GM03348 (cell line): ENCODE results near the gene CA11.
"Not testable (repeated sequence)": the region's sequence is repeated elsewhere in the genome, so short reads cannot be mapped to it uniquely, and the experiment has no call there.

Experiments used
- DNase-seq: peaks from one replicate; pipeline ENCODE4 v3.0.0; 2012; ENCODE audit warnings: low spot score

Gene CA11

GRCh38 chr19:48646001-48646721, at the start of gene CA11:
Gene CA11, minus strand, starts transcription at chr19:48646187. Its CDS starts 555 bp downstream, at chr19:48645632.
- peak; percentile 93 for DNase-seq

DNA sequence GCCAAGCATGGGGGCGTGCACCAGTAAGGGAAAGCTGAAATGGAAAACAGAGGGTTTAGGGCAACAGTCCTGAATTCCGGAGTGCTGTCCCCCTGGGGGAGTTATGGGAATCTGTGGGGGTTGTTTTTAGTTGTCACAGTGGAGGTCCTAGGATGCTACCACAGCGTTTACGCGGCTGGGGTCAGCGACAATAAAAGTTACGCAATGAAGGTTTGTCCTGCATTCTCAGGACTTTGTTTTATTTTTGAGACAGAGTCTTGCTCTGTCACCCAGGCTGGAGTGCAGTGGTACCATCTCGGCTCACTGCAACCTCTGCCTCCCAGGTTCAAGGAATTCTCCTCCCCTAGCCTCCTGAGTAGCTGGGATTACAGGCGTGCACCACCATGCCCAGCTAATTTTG, 47.6 kb upstream of the CA11 start:
- DNase-seq: not testable (repeated sequence)

DNA sequence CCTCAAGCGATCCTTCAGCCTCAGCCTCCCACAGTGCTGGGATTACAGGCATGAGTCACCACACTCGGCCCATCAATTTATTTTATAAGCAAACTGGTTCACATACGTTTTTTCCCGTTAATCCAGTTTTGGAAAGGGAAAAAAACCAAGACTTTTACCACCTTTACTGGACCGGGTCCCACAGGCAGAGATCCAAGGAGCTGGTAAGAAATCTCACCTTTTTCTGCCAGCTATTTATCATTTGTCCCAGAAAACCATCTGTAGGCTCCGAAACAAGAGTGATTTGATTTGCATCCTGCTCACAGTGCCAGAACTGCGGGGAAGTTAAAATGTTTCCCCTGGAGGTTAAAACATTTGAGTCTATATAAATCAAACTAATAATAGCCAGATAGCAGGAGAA, 43.5 kb upstream of the CA11 start:
- no peak for DNase-seq

DNA sequence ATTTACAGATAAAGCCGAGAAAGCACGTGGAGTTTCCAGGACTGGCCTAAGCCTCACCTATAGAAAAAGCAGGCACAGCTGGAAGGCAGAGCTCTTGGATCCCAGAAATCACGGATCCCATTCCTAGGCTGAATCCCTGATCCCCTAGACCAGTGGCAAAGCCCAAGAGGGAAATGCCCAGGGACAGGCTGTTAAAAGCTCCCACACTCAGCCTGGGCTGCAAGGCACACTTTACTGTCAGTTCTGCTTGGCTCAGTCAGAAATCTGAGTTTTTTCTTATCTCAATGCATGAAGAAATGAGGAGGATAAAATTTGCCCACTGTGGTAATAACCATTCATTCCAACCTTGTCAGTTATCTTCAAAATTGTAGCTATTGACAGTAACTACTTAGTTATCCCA, 41.8 kb upstream of the CA11 start:
- DNase-seq: no peak

- not testable (repeated sequence) for DNase-seq
Observed at GRCh38 chr19:48686637-48687036, 40.6 kb upstream of the CA11 start.

GRCh38 chr19:48686088-48686487, 40.1 kb upstream of the CA11 start:
- DNase-seq: no peak

GRCh38 chr19:48685583-48685982, 39.6 kb upstream of the CA11 start:
- DNase-seq: no peak

DNA sequence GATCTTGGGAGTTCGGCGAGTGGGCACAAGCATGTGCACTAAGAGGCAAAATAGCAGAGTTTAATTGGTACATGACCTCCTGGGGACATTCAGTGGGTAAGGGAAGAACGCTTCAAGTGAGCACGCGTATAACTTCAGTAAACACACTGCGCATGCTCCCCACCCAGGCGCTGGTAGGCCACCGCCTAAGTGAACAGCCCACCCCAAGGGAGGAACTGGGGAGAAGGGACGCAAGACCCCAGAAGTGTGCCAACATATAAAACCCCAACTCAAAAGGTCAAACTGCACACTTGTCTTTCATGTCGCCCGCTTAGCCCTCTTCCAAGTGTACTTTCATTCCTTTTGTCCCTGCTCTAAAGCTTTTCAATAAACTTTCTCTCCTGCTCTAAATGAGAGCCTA, 37.4 kb upstream of the CA11 start:
- DNase-seq: peak; percentile 68

GRCh38 chr19:48681127-48681470, 35.1 kb upstream of the CA11 start:
- no peak for DNase-seq

DNA sequence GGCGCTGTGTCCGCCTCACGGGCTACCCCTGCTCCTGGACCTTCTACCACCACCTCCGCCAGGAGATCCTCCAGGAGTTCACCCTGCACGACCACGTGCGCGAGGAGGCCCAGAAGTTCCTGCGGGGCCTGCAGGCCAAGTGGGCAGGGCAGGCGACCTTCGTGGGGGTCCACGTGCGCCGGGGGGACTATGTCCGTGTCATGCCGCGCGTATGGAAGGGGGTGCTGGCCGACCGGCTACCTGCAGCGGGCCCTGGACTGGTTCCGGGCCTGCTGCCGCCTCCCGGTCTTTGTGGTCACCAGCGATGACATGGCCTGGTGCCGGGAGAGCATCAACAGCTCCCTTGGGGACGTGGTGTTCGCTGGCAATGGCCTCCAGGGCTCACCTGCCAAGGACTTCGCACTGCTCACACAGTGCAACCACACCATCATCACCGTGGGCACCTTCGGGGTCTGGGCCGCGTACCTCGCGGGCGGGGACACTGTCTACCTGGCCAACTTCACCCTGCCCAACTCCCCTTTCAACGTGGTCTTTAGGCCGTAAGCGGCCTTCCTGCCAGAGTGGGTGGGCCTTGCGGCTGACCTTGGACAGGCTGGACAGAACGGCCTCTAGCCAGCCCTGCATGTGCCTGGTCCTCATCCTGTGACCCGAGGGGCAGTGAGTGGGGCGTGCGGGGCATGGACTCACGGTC, 34.6 kb upstream of the CA11 start:
- no peak for DNase-seq

- DNase-seq: not testable (repeated sequence)
Observed at GRCh38 chr19:48680006-48680405, 34.0 kb upstream of the CA11 start.

- no peak for DNase-seq
Observed at GRCh38 chr19:48678201-48678600, 32.2 kb upstream of the CA11 start.

DNA sequence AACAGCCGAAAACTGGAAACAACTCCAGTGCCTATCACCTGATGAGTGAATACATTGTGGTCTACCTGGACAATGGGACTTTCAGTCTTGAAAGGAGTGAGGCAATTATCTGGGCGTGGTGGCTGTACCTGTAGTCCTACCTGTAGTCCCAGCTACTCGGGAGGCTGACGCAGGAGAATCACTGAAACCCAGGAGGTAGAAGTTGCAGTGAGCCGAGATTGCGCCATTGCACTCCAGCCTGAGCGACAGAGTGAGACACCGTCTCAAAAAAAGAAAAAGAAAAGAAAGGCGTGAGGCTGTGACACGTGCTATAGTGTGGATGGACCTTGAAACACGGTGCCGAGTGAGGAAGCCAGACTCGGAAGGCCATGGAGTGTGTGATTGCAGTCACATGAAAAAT, 30.9 kb upstream of the CA11 start:
- DNase-seq: no peak

- no peak for DNase-seq
Observed at GRCh38 chr19:48676487-48676886, 30.5 kb upstream of the CA11 start.

- DNase-seq: peak; percentile 94
Observed at GRCh38 chr19:48674921-48675824, 29.2 kb upstream of the CA11 start.

DNA sequence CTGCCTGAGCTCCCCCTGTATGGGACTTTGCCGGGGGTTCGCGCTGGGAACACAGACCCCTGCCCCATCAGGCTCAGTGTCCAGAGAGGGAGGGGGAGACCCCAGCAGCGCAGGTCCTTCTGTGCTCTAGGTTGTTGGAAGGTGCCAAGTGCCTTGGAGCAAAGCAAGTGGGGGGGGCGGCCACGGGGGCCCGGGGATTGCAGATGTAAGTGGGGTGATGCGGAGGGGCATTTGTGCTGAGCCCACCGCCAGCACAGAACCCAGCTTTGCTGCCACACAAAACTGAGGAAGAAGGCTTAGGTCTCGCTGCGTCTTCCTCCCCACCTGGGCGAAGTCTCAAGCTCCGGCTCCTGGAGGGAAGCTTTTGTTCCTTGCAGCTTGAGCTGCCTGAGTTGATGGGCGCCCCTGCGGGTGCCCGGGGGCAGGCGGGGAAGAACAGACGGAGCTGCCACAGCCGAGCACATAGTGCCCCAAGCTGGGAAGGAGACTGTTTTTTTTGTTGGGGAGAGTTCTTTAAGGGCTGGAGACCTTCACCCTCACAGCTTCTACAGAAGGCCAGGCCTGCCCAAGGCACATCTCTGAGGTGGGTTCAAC, 28.3 kb upstream of the CA11 start:
- no peak for DNase-seq

- no peak for DNase-seq
Observed at GRCh38 chr19:48673436-48674100, 27.6 kb upstream of the CA11 start.

- DNase-seq: no peak
Observed at GRCh38 chr19:48672994-48673393, 27.0 kb upstream of the CA11 start, which contains the start of gene NTN5. Gene NTN5, minus strand, starts transcription at chr19:48673017. Its CDS starts 2,031 bp downstream, at chr19:48670986.

DNA sequence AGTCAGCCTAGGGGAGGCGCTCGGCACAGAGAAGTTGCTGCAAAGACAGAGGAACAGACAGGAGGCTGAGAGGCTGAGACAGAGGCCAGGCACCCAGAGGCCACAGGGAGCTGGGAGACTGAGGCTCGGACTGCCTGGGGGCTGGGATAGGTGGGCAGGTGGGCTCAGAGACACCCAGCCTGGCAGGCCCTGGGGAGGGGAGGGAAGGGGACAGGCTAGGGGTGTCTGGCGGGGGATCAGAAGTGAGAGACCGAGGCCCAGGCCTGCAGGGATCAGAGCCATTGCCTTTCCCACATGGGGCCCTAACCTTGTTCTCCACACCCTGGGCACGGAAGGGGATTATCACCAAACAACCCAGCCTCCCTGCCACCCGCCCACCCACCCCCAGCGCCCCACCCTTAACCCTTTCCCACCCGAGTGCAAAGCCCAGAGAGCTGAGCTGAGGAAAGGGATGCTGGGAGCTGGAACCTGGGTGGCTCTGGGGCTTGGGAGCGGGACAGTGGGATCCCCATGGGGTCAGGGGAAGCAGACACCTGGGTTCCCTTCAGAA, 25.5 kb upstream of the CA11 start:
- no peak for DNase-seq

- DNase-seq: no peak
Observed at GRCh38 chr19:48670699-48671445, 24.9 kb upstream of the CA11 start.
